HK-2 (cell line): ENCODE data around the gene NFIA.

Experiments
- DNase-seq: peaks from one replicate; pipeline ENCODE4 v3.0.0-alpha.2; 2018; ENCODE audit not compliant: unreplicated experiment

NFIA gene

DNA sequence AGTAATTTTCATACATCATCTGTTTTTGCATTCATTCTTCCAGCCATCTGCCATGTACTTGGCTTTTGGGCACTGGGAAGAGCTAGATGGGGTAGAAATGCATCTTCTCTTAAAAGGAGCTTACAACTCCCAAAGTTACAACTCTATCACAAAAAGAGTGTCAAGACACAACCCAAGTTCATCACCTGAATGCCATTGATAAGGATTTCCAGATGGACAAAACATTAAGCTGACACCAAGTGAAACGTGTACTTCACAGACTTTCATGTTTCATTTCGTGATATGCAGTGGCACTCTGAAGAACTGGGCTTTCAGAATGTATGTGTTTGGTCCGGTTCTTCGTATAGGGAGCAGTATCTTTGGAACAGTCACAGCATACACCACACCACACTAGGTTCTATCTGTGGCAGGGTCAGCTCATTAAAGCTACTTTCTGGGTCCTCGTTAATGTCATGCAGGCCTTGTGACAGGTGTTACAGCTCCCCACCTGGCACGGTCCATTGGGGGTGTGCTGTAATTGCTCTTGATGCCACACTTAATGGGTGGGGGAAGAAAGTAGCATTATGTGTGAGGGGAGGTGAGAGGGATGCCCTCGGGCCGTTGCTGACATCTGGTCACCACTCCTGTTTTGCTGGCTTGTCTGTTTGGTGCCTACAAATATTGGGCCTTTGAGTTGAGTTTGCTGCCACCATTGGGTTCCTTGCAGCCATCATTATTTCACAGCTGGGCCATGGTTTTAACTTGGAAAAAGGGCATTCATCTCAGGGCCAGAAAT, 164.9 kb downstream of the NFIA start:
- no peak for DNase-seq

DNA sequence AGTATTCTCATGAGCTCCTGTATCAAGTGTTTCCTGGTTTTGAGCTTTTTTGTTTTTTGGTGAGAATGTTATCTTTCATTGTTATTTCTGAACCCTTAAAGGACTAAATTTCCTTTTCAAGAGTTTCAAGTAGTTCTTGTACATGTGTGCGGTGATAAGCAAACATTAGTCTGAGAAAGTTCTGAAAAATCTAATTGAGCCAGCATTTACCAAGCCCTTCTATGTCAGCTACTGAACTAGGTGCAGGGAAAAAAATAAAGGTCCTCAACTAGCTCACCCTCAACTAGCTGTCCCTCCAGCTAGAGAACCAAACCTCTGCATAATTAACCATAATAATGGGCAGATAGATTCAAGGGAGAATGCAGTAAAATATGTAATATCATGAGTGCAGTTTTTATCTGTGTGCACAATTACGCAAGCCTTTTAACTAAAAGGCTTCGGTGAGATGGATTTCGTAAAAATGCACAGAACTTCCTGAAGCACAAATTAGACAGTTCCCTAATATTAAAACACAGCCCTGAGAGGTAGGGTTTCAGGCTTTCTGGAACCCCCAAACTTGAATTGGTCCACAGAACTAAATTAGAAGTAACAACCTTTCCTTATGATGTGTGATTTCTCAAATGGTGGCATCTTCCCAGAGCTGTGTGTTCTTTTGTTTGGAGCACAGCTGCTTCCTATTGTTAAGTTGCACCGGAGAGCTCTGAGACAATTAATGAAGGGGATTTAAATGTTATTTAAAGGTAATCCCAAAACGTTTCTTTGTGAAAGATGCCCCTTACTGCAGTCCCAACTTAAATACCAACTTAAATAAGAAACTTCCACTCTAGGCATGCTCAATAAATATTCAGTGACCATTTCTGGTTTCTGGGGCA, 165.8 kb downstream of the NFIA start:
- no peak for DNase-seq

DNA sequence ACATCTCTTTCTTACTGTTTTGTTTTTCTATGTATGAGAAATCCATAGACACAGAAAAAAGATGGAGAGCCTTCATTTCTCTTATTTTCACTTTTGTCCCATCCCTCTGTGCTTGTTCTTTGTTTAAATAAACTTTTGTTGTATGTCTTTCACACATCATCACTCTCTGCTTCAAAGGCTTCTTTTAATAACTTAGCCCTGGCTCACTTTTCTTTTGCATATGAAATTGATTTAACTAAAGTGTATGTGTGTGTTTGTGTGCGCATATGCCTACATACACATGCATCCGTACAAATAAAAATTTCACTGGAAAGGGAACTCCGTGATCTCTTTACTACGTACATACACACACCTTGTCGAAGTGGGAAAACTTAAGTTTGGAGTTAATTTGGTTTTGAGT, 168.6 kb downstream of the NFIA start:
- no peak for DNase-seq

DNA sequence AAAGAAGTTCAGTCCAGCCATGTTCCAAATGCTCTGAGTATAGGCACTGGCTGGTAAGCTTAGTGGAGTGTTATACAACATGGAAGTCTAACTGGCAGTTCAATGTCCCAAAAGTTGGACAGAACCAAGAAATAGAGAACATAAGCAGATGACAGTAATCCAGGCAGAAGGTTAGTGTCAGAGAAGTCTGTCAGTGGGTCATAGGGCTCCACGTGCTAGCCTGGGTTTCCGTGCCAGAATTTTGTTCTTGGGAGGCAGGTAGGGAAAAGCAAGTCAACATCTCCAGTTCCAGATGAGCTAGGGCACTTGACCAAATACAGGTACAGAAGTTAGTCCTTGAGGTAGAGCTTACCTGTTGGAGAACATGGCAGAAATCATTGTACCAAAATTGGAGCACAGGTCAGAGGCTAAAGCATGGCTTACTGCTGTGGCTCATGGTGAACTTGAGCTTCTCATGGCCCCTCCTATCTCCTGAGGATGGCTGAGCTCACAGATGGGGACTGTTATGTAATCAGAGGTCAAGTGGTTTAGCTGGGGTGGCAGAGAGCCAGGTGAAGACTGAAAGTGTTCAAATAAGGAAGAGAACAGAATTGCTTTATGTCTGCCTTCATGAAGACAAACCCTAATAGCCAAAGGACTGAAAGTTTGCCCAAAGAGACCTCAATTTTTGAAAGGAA, 170.8 kb downstream of the NFIA start:
- DNase-seq = no peak

DNA sequence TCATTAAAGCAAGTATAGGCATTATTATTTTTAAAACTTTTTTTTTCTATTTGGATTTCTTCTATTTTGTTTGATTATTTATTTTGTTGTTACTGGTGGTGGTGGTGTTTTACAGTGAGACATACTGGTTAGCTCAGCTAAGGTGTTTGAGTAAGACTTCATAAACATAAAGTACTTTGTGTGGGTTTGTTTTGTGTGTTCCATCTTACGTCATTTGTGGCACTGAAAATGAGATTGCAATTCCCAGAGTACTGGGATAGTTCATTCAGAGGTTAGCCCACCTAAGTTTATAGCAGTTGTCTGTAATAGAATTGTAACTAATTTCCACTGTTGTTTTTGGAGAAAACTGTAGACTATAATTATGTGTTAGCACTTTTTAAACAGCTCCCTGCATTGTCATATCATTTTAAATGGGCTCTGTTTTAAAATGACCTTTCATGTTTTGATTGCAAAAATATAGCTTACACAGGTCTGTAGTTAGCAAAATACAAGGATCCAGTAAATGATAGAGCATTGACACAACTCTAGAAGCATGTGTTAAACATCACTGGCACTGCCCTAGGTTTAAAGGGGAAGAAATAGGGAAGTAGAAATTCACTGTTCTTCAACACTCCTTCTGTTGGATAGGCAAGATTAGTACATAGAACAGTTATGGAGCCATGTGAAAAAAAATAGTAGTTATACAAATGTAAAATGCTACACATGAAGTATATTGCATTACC, 171.7 kb downstream of the NFIA start:
- no peak for DNase-seq

DNA sequence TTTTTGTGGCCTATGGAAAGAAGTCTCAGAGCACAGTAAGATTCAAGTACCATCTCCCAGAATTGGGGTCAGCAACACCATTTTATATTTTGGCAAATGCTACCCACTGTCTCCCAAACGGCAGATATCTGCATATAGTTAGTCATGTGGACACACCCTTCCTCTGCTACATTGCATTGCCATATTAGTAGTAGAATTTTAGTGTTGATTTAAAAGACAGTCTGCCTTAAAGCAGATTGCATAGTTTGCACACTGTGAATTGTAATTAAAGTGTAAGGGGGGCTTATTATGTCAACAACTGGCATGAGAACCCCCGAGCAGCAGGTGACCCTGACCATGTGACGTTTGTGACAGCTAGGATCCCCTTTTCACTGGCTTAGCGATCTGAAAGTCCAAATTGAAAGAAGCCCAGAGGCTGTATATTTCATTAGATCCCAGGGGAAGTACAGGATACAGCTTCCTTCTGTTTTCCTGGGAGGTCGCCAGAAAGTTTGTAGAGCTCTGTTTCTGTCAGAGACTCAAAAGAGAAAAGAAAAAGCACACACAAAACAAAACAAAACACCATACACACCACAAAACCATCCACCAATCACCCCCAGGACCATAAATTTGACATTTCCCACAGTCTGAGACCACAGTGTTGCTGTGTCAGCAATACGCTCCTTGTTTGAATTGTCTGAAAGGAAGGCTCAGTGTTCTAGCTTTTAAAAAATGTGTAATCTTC, 172.4 kb downstream of the NFIA start:
- DNase-seq = no peak

DNA sequence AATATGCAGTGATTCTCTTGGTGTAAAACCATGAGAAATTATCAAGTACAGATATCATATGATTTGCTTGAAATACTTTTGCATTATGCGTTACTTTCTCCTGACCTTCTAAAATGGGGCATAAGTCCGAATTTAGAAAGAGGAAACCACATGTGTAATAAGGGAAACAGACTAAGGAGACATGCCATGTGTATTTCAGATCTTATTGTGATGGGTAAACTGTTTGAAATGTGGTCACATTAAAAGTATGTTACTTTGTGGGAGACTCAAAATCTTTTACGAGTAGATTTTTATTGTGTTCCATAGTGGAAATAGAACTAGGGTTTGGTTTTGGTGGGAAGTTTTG, 173.0 kb downstream of the NFIA start:
- no peak for DNase-seq

DNA sequence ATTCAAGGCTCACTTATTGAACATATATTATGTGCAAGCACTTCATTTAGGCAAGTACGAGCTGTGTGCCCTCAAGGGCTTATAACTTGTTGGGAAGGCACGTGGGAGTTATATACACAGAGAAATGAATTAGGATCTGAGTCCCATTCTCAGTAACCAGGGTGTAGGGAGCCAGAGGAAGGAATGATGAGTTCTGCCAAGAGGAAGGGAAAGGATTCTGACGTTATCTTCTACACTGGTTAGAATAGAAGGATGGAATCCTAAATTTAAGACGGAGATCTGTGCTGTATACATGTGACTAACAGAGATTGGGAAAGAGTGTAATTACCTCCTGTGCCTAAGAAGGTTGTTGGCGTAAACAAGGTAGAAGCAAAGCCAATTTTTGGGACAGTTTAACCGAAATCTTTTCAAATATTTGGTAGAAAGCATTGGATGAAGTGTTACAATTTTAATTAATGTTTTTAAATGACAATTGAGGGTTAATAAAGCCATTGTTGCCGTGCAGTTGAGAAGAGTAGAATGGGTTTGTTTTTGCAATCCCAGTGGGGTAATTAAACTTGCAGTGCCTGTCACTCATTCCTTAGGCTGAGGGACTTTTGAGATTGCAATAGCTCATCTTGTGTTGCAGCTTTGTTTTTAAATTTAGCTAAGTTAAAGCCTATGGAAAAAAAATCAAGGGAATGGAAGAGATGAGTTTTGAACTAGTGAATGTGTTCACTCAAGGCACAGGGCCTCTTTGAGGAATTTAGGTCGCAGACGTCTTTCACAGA, 177.2 kb downstream of the NFIA start:
- no peak for DNase-seq

DNA sequence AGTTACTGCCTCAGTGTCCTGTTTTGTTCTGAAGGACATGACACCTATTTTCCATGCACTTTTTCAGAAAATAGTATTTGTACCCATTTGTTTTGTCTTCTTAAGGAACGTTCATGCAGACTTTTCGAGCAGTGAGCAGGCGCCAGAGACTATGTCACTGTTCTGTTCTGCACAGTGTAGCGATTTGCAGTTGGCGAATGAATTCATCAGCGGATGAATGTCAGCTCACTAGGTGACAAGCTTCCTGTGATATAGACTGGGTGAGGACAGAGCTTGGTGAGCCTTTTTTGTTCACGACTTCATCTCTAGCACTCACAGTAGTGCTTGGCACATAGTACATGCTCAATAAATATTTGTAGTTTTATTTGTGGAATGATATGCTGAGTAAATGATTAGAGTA, 177.8 kb downstream of the NFIA start:
- DNase-seq = no peak

DNA sequence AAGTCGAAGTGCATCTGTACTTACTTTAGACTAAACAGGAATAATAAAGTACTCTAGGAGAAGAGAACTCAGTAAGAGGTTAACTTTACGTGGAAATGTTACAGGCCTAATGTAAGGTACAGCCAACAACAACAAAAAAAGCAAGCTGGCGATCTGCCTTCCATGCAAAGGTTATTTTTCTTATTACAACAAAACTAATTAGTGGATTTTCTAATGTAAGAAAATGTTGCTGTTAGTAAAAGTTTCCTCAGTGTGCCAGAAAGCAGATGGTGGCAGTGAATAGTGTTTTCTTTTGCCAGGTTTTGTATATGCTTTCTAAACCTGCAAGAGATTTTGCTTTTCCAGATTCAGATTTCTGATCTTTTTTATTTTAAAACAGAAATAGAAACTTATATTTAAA, 179.2 kb downstream of the NFIA start:
- no peak for DNase-seq

DNA sequence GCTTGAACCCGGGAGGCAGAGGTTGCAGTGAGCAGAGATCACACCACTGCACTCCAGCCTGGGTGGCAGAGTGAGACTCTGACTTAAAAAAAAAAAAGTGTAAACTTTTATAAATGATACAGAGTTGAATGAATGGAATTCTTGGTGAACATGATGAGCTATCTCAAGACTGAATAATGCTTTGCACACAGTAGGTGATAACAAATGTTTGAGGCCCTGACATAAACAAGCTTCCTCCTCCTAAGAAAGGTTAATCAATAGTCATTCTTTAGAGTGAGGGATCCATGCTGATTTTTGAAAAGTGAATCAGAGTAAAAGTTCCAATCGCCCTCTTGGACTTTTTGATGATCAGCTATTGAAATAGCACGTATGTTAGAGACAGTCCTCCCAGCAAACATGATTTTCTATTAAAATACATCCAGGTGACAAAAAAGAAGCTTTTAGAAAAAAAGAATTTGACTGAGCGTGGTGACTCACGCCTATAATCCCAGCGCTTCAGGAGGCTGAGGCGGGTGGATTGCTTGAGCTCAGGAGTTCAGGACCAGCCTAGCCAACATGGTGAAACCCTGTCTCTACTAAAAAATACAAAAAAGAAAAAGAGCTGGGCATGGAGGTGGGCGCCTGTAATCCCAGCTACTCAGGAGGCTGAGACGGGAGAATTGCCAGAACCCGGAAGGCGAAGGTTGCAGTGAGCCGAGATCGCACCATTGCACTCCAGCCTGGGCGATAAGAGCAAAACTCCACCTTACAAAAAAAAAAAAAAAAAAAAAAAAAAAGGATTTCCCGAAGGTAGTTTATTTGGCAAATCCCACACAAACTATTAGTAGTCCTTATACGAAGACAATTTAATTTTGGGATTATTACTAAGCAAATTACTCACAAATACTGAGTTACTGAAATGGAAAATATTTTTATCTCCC, 181.8 kb downstream of the NFIA start:
- DNase-seq = no peak

DNA sequence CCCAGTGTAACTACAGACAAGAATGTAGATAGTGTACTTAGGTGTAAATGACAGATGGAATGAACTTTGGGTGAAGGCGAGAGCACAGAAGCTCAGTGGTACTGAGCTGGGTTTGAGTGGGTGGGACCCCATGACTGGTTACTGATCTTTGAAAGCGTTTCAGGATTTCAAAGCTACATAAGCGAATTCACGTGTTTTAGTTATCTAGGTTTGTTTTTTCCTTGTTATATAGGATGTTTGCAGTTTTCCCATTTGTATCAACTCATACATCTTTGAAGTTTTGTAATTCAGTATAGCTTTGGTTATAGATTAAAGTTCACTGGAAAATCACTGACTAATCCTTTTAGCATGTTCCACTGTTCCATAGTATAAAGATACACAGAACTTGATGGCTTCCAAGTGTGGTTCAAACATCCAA, 182.5 kb downstream of the NFIA start:
- DNase-seq = no peak

DNA sequence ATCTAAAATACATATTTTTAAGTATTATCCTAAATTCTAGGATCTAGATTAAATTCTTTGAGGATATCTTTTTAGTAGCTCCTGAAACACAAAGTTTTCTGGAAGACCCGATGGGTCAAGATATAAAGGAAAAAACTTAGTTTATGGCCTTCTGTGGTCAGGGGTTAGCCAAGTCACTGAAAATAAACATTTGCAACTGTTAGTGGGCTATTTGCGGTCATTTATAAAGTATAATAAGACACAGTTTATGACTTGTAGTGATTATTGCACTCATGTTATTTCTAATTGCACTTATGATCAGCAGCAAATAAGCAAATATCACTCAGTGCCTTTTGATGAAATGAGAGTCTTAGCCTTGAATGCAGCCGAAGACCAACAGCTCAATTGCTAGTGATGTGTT, 183.3 kb downstream of the NFIA start:
- DNase-seq = no peak

DNA sequence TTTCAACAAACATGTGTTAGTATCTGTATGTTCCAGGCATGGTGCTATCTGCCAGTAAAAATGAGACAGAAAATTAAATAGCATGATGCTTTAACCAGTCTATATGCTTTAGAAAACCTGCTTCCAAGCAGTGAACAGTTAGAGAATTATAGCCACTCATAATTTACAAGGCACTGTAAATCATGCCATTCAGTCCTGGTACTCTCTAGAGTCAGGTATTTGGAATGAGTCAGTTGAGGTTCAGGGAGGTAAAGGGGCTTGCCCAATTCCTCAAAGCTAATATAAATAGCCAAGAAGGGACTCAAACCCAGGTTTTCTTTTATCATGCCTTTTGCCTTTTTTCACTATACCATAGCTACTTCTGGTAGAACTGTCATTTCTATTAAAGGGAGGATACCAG, 184.4 kb downstream of the NFIA start:
- DNase-seq = no peak

DNA sequence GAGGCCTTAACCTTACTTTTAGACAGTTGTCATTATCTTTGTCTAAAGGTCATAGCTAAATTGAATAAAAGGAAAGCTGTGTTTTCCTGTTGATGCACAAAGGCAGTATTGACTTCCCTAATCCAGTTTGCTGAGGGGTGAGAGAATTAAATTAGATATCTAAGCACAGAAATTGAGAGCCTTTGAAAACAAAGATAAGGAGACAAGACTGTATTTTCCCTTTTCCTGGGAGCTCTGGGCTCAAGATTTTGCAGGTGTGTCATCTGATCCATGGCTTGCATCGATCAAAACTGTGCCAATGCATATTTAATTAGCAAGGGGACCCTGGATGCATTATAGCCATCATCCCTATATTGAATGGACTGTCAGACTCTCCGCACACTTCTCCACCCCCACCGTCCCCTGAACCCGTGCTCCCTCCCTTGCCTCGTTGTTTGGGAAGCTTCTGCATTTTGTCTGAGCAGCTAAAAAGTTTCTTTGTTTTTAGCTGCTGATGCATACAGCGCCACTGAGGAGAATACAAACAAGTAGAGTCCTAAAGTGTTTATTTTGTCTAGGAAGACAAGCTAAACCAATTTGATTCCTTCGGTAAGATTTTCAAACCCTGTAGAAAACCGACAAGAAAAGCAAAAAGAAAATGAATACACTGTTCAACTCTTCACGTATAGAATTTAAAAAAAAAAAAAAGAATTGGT, 186.3 kb downstream of the NFIA start:
- no peak for DNase-seq

DNA sequence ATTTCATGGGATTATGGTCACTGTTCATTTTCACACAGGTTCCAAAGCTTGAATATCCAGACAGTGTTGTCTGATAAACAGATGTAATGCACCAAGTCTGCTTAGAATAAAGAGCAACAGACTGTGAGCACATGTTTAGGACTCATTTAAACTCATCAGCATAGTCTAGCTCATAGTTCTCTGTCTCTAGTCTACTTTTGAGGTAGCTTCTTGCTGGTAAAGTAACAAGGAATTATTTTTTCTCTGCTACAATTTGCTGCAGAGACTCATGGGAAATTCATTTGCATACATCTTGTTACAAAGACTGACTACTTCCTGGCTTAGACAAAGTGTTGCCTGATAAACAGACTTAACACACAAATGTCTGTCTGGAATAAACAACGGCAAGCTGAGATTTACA, 187.2 kb downstream of the NFIA start:
- no peak for DNase-seq

DNA sequence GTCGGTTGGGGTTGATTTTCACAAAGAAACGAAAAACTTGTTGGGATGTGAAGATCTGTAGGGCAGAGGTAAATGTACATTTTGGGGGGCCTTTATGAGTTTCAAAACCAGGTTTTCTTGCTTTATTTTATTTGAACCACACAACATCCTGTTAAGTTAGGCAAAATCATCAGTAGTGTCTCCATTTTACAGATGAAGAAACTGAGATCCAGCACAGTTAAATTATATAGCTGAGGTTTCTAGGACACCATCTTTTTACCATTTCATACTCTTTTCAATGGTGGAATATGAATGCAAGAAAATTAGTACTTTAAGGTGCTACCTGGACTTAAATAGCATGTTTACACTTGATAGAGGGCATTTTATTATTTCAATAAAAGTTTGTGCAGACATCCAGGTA, 187.7 kb downstream of the NFIA start:
- DNase-seq = no peak

DNA sequence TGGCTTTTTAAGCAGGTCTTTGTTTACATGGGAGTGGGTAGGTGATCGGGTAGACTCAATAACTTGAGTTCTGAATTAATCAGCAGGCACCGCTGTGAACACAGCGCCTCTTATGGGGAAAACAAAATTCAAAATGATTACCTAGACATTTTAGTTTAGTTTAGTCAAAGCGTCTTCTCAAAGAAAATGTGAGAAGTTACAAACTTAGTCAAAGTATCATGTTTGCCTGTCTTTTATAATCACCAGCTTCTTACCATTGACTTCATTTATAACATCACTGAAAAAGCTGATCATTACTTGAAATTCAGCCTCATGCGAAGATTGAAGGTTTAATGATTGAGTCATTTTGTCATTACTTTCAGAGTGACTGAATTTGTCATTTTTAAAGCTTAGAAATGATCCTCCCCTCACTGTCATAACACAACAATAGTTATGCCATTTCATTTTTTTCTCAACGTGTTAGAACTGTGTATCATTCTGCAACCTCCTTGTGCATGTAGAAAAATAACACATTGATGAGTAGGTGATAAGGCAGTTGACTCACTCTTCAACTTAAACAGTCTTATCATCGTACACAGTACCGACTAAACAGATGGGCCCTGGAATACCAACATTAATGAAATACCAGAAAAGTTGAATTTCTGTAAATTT, 188.5 kb downstream of the NFIA start:
- no peak for DNase-seq

DNA sequence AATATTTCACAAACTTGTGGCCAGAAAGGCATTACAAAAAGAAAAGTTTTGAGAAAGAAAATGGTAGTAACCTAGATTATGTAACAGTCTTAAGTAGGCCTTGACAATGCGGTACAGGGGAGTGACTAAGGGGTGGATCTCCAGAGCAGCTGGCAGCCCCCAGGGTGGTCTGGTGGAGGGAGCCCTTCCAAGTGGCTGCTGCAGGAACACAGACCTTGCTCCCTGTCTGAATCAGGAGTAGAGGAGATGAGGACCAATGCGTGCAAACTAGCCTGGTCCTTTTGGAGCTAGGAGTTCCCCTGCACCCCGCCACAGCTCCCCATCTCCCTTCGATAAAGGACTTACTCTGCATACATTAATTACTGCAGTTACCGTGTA, 189.0 kb downstream of the NFIA start:
- no peak for DNase-seq
